Brain microvascular endothelial cell (primary cell): Measurements from ENCODE around the gene ADAM15.

Experiments used
- DNase-seq: peaks from one replicate; pipeline ENCODE4 v3.0.0-alpha.2; 2020
- H3K27ac ChIP-seq: fragments of 250-450 bp; sonication (Bioruptor Pico); 2 replicates; pipeline ENCODE4 v1.5.1; 2020; ENCODE audit warnings: mild to moderate bottlenecking, moderate library complexity
- H3K27me3 ChIP-seq: fragments of 250-450 bp; sonication (Bioruptor Pico); replicated peaks from 2 replicates; pipeline ENCODE4 v1.5.1; 2020; ENCODE audit warnings: mild to moderate bottlenecking
- H3K36me3 ChIP-seq: fragments of 250-450 bp; sonication (Bioruptor Pico); replicated peaks from 2 replicates; pipeline ENCODE4 v1.5.1; 2020; ENCODE audit warnings: mild to moderate bottlenecking
- H3K4me3 ChIP-seq: 2 replicates; pipeline ENCODE4 v1.5.1; 2011; ENCODE audit warnings: low read depth, mild to moderate bottlenecking, control low read depth, low read length, moderate library complexity
- in situ Hi-C: cut with HindIII; loops from 2 replicates; pipeline ENCODE4 v1.10.0; 2017; ENCODE audit warnings: low sequenced_read_pairs, low pct_ligation_motif_present
- TF ChIP-seq, protein P1 (sequence below): IDR thresholded peaks from 2 replicates; pipeline ENCODE4 v1.5.1; 2011; ENCODE audit warnings: low read depth, mild to moderate bottlenecking, moderate library complexity, low read length, control low read depth, inconsistent platforms; ENCODE audit errors: missing control alignments

Gene ADAM15

GRCh38 chr1:155037851-155038441 is 13.2 kb upstream of the ADAM15 start:
- no peak overlapping the region for H3K27ac ChIP-seq
- no peak overlapping the region for H3K4me3 ChIP-seq
- DNase-seq, result no peak

GRCh38 chr1:155038602-155039307 is 12.4 kb upstream of the ADAM15 start:
- DNase-seq, result no peak
- in situ Hi-C loops, result no loop called here
- H3K27me3 ChIP-seq, result peaks cover 3% of the 10 kb centered on the region
- H3K27ac ChIP-seq, result no peak overlapping the region
- no peak overlapping the region for H3K4me3 ChIP-seq
- no peaks in the 10 kb centered on the region for H3K36me3 ChIP-seq
- TF ChIP-seq, protein P1, sequence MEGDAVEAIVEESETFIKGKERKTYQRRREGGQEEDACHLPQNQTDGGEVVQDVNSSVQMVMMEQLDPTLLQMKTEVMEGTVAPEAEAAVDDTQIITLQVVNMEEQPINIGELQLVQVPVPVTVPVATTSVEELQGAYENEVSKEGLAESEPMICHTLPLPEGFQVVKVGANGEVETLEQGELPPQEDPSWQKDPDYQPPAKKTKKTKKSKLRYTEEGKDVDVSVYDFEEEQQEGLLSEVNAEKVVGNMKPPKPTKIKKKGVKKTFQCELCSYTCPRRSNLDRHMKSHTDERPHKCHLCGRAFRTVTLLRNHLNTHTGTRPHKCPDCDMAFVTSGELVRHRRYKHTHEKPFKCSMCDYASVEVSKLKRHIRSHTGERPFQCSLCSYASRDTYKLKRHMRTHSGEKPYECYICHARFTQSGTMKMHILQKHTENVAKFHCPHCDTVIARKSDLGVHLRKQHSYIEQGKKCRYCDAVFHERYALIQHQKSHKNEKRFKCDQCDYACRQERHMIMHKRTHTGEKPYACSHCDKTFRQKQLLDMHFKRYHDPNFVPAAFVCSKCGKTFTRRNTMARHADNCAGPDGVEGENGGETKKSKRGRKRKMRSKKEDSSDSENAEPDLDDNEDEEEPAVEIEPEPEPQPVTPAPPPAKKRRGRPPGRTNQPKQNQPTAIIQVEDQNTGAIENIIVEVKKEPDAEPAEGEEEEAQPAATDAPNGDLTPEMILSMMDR, result no peak

More at GRCh38 chr1:155037851-155038441, 13.2 kb upstream of the ADAM15 start:
- TF ChIP-seq, protein P1, result no peak
- in situ Hi-C loops, result no loop called here
- Histone ChIP-seq H3K27me3 (peaks cover 3% of the 10 kb centered on the region), H3K36me3 (no peaks in the 10 kb centered on the region)

GRCh38 chr1:155039308-155039669 is 11.8 kb upstream of the ADAM15 start:
- TF ChIP-seq, protein P1, result no peak
- no peak for DNase-seq

DNA sequence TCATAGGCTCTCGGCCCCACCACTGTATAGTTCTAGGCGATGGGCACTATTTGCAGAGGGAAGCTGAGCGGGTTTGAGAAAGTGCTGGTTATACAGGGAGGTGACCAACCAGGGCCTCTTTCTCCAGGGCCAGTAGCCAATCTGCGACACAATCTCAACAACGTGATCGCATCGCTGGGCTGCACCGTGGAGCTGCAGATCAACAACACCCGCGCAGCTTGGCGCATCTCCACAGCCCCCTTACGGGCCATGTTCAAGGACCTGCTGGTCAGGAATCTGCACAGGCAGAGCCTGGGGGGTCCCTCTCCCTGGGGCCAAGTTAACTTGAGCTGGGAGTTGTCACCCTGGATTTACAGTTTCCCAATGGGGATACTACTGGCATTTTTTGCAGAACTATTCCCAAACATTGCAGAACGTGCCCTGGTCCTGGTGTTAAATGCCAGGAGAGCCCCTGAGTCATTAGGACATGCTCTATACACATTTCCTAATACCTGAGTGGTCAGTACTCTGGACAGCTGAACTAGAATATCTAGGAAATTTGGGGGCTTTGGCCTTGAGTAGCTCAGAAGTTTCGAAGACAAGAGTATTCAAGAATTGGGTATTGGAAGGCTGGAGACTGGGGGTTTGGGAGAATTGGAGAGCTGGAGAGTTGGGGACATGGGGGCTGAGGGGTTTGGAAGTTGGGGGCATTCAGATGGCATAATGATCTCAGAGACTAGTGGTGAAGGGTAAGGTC is 10.6 kb upstream of the ADAM15 start:
- TF ChIP-seq, protein P1, result no peak
- in situ Hi-C loops, result no loop called here
- no peak for DNase-seq

More at GRCh38 chr1:155039308-155039669, 11.8 kb upstream of the ADAM15 start:
- Histone ChIP-seq H3K36me3 (no peaks in the 10 kb centered on the region), H3K27me3 (peaks cover 3% of the 10 kb centered on the region), H3K4me3 (no peak overlapping the region), H3K27ac (no peak overlapping the region)
- in situ Hi-C loops, result no loop called here

GRCh38 chr1:155042789-155043188 is 8.3 kb upstream of the ADAM15 start:
- in situ Hi-C loops, result no loop called here
- Histone ChIP-seq H3K27me3 (peaks cover 3% of the 10 kb centered on the region), H3K36me3 (no peaks in the 10 kb centered on the region), H3K27ac (no peak overlapping the region), H3K4me3 (no peak overlapping the region)
- TF ChIP-seq, protein P1, result no peak
- no peak for DNase-seq

More for the DNA sequence above, 10.6 kb upstream of the ADAM15 start:
- no peaks in the 10 kb centered on the region for H3K36me3 ChIP-seq
- H3K4me3 ChIP-seq, result no peak overlapping the region
- H3K27me3 ChIP-seq, result peaks cover 3% of the 10 kb centered on the region
- no peak overlapping the region for H3K27ac ChIP-seq
